Endothelial cell of umbilical vein (primary cell): ENCODE data around the gene MBD2.

ENCODE experiments used
- CTCF ChIP-seq, 2 donors: IDR thresholded peaks; 1 replicate in 1 of 2; 2 replicates in 1 of 2; pipeline ENCODE4 v1.5.1; 2011; ENCODE audit warnings: low read length in 2 of 2, mild to moderate bottlenecking in 2 of 2, moderate library complexity in 2 of 2, control low read depth in 1 of 2, inconsistent platforms in 1 of 2, low read depth in 1 of 2; ENCODE audit not compliant: insufficient read depth in 1 of 2; ENCODE audit errors: extremely low read depth in 1 of 2
- EZH2 ChIP-seq: IDR thresholded peaks from 2 replicates; pipeline ENCODE4 v1.6.1; 2012; ENCODE audit warnings: borderline replicate concordance, low read depth, mild to moderate bottlenecking, moderate library complexity, low read length, inconsistent platforms; ENCODE audit not compliant: severe bottlenecking
- FOS ChIP-seq: IDR thresholded peaks from 2 replicates; pipeline ENCODE4 v1.6.1; 2011; ENCODE audit warnings: mild to moderate bottlenecking, low read length, moderate library complexity, borderline replicate concordance; ENCODE audit not compliant: insufficient read depth
- GATA2 ChIP-seq: IDR thresholded peaks from 2 replicates; pipeline ENCODE4 v1.7.0; 2011; ENCODE audit warnings: low read depth, mild to moderate bottlenecking, moderate library complexity, mixed read lengths, low read length; ENCODE audit not compliant: insufficient read length, insufficient read depth
- JUN ChIP-seq: IDR thresholded peaks from 2 replicates; pipeline ENCODE4 v1.6.1; 2011; ENCODE audit warnings: borderline replicate concordance, low read depth; ENCODE audit not compliant: insufficient read length, insufficient read depth
- MYC ChIP-seq: IDR thresholded peaks from one replicate; pipeline ENCODE4 v1.6.1; 2011; ENCODE audit warnings: mild to moderate bottlenecking, low read depth, low read length
- POLR2A ChIP-seq: IDR thresholded peaks from 2 replicates; pipeline ENCODE4 v1.6.1; 2012; ENCODE audit warnings: low read depth, mild to moderate bottlenecking, control low read depth, low read length
- POLR2AphosphoS5 ChIP-seq: IDR thresholded peaks from 2 replicates; pipeline ENCODE4 v1.6.1; 2012; ENCODE audit warnings: low read depth, mild to moderate bottlenecking, control low read depth, low read length, moderate library complexity; ENCODE audit not compliant: insufficient read depth
- TF ChIP-seq, protein P1 (sequence below): IDR thresholded peaks from 2 replicates; pipeline ENCODE4 v1.6.1; 2011; ENCODE audit not compliant: insufficient read depth, insufficient read length

GRCh38 chr18:54209471-54210180, 14.8 kb downstream of the MBD2 start:
- TF ChIP-seq CTCF (IDR thresholded peaks at IDR 0.05; ENCODE audit: extremely low read depth in 1 of 2, insufficient read depth in 1 of 2, low read depth in 1 of 2, low read length in 2 of 2) (no peak), POLR2AphosphoS5 (no peak), POLR2A (no peak), EZH2 (no peak), MYC (no peak), FOS (no peak), JUN (no peak), GATA2 (no peak)
- TF ChIP-seq, protein P1, sequence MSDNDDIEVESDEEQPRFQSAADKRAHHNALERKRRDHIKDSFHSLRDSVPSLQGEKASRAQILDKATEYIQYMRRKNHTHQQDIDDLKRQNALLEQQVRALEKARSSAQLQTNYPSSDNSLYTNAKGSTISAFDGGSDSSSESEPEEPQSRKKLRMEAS = no peak
